RKO (cell line): ENCODE results near the gene ATP6AP1.
"Not testable (repeated sequence)": the region's sequence is repeated elsewhere in the genome, so short reads cannot be mapped to it uniquely, and the experiment has no call there.

Experiments
- DNase-seq: peaks from one replicate; pipeline ENCODE4 v3.0.0-alpha.2; 2016; ENCODE audit warnings: low spot score

Gene ATP6AP1

GRCh38 chrX:154399527-154400368 lies 28.7 kb upstream of the ATP6AP1 start:
- no peak for DNase-seq

GRCh38 chrX:154400369-154400817 lies 28.1 kb upstream of the ATP6AP1 start:
- not testable (repeated sequence) for DNase-seq

GRCh38 chrX:154401045-154401799 lies 27.3 kb upstream of the ATP6AP1 start:
- peak; percentile 49 for DNase-seq

GRCh38 chrX:154401918-154402621 lies 26.4 kb upstream of the ATP6AP1 start:
- DNase-seq: no peak

GRCh38 chrX:154402622-154403127 lies 25.8 kb upstream of the ATP6AP1 start:
- no peak for DNase-seq

- DNase-seq: no peak
These were observed 25.3 kb upstream of the ATP6AP1 start for GRCh38 chrX:154403192-154403591.

GRCh38 chrX:154403858-154404257 lies 24.6 kb upstream of the ATP6AP1 start:
- no peak for DNase-seq

- DNase-seq: no peak
These were observed 23.8 kb upstream of the ATP6AP1 start for GRCh38 chrX:154404625-154405192.

GRCh38 chrX:154408659-154409221 lies 19.7 kb upstream of the ATP6AP1 start:
- no peak for DNase-seq

- DNase-seq: peak; percentile 91
These were observed 19.1 kb upstream of the ATP6AP1 start, which contains the start of gene DNASE1L1 for GRCh38 chrX:154409222-154409871. Gene DNASE1L1, minus strand, starts transcription at chrX:154409254. Its CDS starts 3,686 bp downstream, at chrX:154405568.

- peak; percentile 56 for DNase-seq
These were observed 16.5 kb upstream of the ATP6AP1 start for GRCh38 chrX:154411981-154412340.

- DNase-seq: no peak
These were observed 16.0 kb upstream of the ATP6AP1 start for GRCh38 chrX:154412468-154412867.

GRCh38 chrX:154413142-154413541 lies 15.3 kb upstream of the ATP6AP1 start:
- DNase-seq: no peak

- no peak for DNase-seq
These were observed 11.3 kb upstream of the ATP6AP1 start for GRCh38 chrX:154417157-154417556.

- DNase-seq: no peak
These were observed 9.3 kb upstream of the ATP6AP1 start for GRCh38 chrX:154419189-154419588.

GRCh38 chrX:154419688-154420401 lies 8.6 kb upstream of the ATP6AP1 start:
- no peak for DNase-seq

- DNase-seq: no peak
These were observed 8.1 kb upstream of the ATP6AP1 start for GRCh38 chrX:154420402-154420756.

- DNase-seq: no peak
These were observed 1.3 kb upstream of the ATP6AP1 start for GRCh38 chrX:154426916-154427770.

GRCh38 chrX:154429711-154430110 lies 1.2 kb downstream of the ATP6AP1 start:
- no peak for DNase-seq
